GM19463 (cell line): Measurements from ENCODE around the gene NIPAL3.
"Not testable (repeated sequence)": the region's sequence is repeated elsewhere in the genome, so short reads cannot be mapped to it uniquely, and the experiment has no call there.

Source experiments
- ATAC-seq: cut with Tn5 transposase; IDR thresholded peaks from one replicate; pipeline ENCODE4 v1.9.1; 2021; ENCODE audit warnings: mild to moderate bottlenecking, moderate library complexity; ENCODE audit not compliant: unreplicated experiment

NIPAL3 gene

DNA sequence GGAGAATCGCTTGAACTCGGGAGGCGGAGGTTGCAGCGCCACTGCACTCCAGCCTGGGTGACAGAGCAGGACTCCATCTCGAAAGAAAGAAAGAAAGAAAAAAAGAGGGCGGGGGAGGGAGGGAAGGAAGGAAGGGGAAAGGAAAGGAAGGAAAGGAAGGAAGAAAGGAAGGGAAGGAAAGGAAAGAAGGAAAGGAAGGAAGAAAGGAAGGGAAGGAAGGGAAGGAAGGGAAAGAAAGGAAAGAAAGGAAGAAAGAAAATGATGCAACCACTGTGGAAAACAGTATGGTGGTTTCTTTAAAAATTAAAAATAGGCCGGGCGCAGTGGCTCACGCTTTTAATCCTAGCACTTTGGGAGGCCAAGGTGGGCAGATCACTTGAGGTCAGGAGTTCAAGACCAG is 71.9 kb downstream of the NIPAL3 start:
- no peak for ATAC-seq

GRCh38 chr1:24488159-24488558 is 72.6 kb downstream of the NIPAL3 start:
- ATAC-seq, result not testable (repeated sequence)

DNA sequence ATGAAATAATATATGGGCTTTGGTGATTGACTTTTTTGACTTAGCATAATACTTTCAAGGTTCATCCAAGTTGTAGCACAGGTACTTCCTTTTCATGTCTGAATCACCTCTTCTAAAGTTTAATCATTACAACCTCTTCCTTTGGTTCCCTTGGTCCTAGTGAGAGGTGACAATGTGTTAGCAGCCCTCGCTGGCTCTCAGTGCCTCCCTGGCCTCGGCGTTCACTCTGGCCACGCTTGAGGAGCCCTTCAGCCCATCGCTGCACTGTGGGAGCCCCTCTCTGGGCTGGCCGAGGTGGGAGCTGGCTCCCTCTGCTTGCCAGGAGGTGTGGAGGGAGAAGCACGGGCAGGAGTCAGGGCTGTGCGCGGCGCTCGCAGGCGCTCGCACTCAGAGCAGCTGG is 74.1 kb downstream of the NIPAL3 start:
- no peak for ATAC-seq

GRCh38 chr1:24490101-24490781 is 74.6 kb downstream of the NIPAL3 start:
- ATAC-seq, result no peak

DNA sequence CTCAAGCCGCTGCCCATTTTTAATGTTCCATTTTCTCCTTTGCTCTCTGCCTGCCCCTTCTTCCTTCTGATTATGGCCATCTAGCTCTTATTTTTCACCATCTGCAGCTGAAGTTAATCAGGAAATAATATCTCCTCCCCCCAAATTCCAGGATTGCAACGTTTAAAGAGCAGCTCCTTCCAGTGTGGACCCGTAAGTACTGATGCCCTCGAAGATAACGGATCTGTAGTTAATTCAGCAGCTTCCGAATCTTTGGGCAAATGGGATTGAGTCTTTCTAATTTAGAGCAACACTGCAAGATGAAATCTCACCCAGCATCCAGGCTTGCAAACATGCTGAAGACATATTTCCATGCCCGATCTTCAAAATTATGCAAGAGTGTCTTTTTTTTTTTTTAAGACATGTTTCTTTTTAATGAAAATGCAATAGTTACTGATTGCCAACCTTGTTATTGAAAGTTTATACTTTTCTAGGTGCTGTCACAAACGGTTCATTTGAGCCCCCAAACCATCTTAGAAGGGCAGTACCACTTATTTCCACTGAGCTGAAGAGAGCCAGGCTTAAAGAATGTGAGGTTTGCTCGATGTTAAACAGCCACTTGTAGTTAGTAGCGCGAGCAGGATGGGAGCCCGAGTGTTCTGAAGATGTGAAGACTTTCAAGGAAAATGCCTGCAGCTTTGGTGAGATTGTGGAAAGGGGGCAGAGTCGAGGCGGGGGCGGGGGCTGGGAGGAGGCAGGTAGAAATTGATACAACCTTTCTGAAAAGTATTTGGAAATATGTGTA is 76.2 kb downstream of the NIPAL3 start:
- no peak for ATAC-seq

DNA sequence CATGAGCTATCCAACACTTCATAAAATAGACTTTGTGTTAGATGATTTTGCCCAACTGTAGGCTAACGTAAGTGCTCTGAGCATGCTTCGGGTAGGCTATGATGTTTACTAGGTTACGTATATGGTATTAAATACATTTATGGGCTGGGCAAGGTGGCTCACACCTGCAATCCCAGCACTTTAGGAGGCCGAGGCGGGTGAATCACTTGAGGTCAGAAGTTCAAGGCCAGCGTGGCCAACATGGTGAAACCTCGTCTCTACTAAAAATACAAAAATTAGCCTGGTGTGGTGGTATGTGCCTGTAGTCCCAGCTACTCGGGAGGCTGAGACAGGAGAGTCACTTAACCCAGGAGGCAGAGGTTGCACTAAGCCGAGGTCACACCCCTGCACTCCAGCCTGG is 77.3 kb downstream of the NIPAL3 start:
- ATAC-seq, result not testable (repeated sequence)

- no peak for ATAC-seq
Observed at GRCh38 chr1:24493785-24494184, 78.2 kb downstream of the NIPAL3 start.

GRCh38 chr1:24498589-24498988 is 83.0 kb downstream of the NIPAL3 start:
- no peak for ATAC-seq

- no peak for ATAC-seq
Observed at GRCh38 chr1:24500448-24501048, 84.9 kb downstream of the NIPAL3 start.

GRCh38 chr1:24501371-24502064 is 85.9 kb downstream of the NIPAL3 start:
- no peak for ATAC-seq

DNA sequence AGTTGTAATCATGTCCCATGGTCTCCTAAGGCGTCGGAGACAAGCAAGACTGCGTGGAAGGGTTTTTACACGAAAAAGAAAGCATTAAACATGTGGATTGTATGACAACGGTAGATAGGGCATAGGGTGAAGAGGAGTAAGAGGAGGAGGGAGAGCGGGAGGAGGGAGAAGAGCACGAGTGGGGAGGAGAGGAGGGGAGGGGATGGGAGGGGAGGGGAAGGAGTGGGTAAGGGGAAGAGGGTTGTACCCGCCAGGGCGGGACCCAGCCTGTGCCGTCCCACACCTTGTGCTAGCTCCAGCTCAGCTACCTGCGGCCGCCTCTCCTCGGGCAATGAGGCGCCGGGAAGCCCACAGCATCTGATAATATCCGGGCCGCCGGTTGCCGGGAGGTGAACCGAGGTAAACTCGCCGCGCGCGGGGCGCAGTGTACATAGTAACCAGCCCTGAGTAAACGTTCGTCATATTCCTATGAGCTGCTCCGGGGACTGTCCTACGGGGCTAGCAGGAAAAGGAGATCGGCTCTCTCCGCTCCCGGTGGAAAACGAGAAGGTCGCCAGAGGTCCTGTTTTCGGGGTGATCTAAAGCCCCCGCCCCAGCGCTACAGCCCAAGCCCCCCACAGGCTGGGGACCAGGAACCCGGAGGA is 86.6 kb downstream of the NIPAL3 start:
- no peak for ATAC-seq

DNA sequence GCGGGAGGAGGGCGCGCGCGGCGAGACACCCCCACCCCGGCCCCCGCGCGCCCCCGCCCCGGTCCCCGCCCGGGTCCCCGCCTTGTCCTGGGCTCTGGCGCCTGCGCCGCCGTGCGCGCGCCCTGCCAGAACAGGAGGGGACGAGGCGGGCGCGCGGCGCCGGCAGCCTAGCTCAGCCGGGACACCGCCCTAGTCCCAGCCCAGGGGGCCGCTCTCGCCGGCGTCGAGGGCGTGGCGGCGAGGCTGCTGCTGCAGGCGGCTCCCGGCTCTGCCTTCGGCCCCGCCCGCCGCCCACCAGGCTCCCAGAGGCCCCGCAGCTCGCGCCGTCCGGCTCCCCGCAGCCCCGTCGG is 87.1 kb downstream of the NIPAL3 start, which contains the start of gene RCAN3:
TSS of gene RCAN3 (plus strand) at position 128 of the 350 bp plus-strand sequence. CDS start 11,537 bp downstream, outside the sequence.
- no peak for ATAC-seq

- no peak for ATAC-seq
Observed at GRCh38 chr1:24503059-24503751, 87.6 kb downstream of the NIPAL3 start.

DNA sequence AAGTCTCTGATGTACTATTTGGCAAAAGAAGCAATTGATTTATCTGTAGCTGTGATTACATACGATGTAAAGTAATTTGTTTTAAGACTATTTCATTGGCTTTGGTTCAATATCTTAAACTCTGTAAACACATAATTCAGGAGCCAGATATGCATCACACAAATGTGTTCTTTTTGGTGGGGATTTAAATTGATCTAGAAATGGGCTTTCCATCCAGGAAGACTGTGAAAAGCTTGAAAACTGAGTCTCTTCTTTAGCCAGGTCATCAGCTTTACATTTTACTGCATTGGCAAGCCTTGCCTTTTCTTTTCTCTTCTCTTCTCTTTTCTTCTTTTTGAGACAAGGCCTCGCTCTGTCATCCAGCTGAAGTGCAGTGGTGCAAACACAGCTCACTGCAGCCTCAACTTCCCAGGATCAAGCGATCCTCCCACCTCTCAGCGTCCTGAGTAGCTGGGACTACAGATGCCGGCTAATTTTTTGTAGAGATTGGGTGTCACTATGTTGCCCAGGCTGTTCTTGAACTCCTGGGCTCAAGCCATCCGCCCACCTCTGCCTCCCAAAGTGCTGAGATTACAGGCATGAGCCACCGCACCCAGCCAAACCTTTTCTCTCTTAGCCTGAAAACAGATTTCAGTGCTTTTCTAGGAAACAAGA is 88.4 kb downstream of the NIPAL3 start:
- no peak for ATAC-seq

DNA sequence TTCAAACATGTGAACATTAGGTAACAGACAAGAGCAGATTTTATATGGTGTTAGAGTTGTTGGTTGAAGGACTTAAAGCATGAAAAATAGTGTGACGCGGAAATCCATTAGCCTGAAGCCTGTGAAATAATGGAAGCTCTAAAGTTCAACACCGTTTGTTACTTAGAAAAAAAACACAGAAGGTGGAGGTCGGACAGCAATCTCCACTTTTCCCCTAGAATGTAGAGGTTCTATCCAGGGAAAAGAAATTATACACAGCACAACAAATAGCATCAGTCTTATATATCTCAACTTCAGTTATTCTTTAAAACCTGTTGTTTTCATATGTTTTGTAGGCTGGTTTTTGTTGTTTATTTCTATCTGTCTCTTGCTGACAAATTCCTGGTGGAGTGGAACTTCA is 89.0 kb downstream of the NIPAL3 start:
- ATAC-seq, result no peak

DNA sequence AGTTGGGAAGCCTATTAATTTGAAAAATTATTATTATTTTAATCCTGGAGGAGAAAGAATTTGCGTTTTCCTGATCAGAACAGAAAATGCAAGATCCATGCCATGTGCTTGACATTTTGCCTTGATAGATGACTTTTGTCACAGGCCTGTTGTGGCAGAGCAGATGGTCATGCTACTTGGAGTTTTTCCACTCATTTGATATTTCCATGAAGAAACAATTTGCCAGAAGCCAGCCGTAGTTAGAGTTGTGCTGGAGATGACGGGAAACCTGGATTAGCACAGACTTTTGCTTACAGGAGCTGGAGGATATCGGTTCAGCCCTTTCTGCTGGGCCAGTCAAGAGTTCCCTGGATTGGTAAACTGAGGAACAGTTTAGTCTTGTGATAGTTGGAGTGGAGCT is 90.2 kb downstream of the NIPAL3 start:
- no peak for ATAC-seq

GRCh38 chr1:24506691-24507381 is 91.2 kb downstream of the NIPAL3 start:
- ATAC-seq, result no peak

DNA sequence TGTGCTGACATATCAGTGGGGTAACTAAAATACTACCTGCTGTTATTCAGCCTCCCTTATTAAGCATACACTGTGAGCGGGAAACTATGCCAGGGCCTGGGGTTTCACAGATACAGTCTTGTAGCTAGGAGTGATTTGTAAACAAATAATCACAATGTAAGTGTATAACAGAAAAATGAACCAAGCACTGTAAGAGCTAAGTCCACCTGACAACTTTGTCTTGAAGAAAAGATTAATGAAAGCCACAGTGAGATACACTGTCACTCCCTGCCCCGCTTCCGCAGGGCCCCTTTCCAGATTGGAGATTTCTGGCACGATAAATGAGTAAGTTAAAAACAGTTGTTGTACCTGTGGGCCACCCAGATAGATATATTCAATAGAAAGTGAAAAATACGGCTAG is 91.8 kb downstream of the NIPAL3 start:
- no peak for ATAC-seq

GRCh38 chr1:24508911-24509310 is 93.3 kb downstream of the NIPAL3 start:
- ATAC-seq, result no peak
